Femur (tissue), 1 donor: ENCODE measurements around the gene PKD1L1.
"Not testable (repeated sequence)": the region's sequence is repeated elsewhere in the genome, so short reads cannot be mapped to it uniquely, and the experiment has no call there.

ENCODE experiments used
- DNase-seq: peaks from one replicate; pipeline ENCODE4 v3.0.0-alpha.2; 2017

The PKD1L1 gene, protein sequence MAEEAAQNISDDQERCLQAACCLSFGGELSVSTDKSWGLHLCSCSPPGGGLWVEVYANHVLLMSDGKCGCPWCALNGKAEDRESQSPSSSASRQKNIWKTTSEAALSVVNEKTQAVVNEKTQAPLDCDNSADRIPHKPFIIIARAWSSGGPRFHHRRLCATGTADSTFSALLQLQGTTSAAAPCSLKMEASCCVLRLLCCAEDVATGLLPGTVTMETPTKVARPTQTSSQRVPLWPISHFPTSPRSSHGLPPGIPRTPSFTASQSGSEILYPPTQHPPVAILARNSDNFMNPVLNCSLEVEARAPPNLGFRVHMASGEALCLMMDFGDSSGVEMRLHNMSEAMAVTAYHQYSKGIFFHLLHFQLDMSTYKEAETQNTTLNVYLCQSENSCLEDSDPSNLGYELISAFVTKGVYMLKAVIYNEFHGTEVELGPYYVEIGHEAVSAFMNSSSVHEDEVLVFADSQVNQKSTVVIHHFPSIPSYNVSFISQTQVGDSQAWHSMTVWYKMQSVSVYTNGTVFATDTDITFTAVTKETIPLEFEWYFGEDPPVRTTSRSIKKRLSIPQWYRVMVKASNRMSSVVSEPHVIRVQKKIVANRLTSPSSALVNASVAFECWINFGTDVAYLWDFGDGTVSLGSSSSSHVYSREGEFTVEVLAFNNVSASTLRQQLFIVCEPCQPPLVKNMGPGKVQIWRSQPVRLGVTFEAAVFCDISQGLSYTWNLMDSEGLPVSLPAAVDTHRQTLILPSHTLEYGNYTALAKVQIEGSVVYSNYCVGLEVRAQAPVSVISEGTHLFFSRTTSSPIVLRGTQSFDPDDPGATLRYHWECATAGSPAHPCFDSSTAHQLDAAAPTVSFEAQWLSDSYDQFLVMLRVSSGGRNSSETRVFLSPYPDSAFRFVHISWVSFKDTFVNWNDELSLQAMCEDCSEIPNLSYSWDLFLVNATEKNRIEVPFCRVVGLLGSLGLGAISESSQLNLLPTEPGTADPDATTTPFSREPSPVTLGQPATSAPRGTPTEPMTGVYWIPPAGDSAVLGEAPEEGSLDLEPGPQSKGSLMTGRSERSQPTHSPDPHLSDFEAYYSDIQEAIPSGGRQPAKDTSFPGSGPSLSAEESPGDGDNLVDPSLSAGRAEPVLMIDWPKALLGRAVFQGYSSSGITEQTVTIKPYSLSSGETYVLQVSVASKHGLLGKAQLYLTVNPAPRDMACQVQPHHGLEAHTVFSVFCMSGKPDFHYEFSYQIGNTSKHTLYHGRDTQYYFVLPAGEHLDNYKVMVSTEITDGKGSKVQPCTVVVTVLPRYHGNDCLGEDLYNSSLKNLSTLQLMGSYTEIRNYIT (N-terminal part only)

DNA sequence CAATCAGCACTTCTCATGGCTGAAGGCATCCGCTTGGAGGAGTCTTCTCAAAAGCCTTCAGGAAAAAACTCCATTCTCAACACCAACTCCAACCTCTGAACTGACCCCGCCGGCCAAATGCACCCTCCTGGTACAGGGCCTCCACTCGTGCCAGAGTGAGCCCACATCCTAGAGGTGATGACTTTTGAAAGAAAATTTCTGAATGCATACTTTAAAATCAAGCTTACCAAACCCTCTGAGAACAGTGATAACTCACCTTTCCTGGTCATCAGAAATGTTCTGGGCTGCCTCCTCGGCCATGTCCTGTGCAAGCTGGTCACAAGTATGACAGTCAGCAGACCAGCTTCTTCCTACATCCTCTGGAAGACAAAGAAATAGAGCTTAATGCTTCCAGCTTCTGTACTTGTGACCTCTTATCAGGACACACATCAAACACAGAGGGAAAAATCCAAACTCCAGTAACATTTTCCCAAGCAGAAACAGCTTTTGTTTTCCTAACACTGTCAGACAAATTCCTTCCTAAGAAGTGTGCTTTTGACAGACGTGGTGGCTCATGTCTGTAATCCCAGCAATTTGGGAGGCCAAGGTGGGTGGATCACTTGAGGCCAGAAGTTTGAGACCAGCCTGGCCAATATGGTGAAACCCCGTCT is at the start of gene PKD1L1:
TSS of gene PKD1L1 (minus strand) at position 326 of the 650 bp plus-strand sequence. CDS start at position 300, 26 bp downstream.
- DNase-seq, result no peak

DNA sequence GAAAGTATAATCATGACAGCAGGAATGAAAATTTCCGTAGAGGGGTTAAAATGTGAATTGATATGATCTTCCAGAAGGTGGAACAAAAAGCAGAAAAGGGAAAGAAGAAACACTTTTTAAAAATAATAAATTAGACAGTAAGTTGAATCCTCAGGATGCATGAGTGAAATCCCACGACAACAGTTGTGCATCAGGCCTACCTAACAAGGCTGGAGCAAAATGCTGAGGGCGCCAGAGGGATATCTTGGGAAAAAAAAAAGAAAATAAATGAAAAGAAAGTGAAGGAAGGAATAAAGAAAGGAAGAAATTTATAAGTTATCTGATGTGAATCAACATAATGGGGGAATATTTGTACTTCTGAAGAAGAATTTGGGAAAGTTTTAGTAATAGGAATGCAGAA is 44.2 kb upstream of the PKD1L1 start:
- DNase-seq, result no peak

DNA sequence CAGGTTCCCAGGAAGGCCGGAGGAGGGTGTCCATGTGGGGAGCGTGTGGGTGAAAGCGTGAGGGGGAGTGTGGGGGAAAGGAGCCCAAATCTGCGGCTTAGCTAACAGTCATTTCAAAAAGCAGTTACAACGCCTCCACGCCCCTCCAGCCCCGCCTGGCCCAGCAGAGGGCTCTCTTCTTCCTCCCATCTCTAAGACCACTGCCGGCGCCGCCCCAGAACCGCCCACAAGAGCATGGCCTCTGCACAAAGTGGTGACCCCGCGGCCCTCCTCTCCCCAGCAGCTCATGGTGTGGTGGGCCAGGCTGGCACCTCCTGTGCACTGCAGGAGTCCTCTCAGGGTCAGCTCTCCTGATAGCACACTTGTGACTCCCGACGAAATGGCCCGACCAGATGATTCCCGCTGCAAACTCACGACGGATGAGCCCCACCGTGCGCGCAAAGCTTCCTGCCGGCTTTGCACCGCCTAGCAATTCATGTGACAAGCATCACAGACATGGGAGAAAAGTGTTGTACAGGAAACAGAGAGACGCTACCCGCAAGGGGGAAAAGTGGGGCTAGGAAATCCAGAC is 43.6 kb upstream of the PKD1L1 start:
- peak; percentile 89 for DNase-seq

- no peak for DNase-seq
These were observed 43.0 kb upstream of the PKD1L1 start for GRCh38 chr7:47991270-47991669.

DNA sequence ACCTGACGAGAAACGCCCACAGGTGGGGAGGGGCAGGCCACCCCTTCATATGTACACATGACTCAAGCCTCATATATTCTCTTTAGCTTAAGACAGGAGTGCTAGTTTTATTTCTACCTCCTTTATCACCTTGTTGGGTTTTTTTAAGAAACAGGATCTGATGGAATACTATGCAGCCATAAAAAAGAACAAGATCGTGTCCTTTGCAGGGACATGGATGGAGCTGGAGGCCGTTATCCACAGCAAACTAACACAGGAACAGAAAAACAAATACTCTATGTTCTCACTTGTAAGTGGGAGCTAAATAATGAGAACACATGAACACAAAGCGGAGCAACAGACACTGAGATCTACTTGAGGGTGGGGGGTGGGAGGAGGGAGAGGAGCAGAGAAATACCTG is 42.3 kb upstream of the PKD1L1 start:
- DNase-seq, result no peak

GRCh38 chr7:47989607-47990400 is 41.5 kb upstream of the PKD1L1 start:
- DNase-seq, result not testable (repeated sequence)

GRCh38 chr7:47988496-47989386 is 40.5 kb upstream of the PKD1L1 start:
- DNase-seq, result no peak

DNA sequence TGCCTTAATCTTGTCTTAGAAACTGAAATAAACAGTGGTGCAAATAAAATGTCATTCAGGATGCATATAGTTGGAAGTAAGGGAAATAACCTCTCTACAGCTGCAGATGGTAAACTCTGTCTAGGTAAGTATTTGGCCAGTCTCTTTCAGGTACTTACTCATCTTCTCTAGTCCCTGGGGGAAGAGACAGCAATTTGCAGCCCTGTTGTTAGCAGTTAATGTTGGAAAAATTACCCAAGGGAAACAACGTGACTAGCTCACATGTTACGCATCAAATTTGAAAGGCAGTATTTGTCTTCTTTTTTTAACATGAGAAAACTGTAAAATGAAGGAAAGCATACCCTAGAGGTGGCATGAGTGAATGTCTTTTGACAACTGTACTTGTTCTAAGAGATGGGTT is 34.3 kb upstream of the PKD1L1 start:
- DNase-seq, result no peak

DNA sequence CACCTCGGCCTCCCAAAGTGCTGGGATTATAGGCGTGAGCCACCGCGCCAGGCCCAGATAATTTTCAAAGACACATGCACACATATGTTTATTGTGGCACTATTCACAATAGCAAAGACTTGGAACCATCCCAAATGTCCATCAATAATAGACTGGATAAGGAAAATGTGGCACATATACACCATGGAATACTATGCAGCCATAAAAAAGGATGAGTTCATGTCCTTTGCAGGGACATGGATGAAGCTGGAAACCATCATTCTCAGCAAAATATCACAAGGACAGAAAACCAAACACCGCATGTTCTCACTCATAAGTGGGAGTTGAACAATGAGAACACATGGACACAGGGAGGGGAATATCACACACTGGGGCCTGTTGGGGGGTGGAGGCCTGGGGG is 32.4 kb upstream of the PKD1L1 start:
- not testable (repeated sequence) for DNase-seq

GRCh38 chr7:47979832-47980181 is 31.5 kb upstream of the PKD1L1 start:
- DNase-seq, result no peak

DNA sequence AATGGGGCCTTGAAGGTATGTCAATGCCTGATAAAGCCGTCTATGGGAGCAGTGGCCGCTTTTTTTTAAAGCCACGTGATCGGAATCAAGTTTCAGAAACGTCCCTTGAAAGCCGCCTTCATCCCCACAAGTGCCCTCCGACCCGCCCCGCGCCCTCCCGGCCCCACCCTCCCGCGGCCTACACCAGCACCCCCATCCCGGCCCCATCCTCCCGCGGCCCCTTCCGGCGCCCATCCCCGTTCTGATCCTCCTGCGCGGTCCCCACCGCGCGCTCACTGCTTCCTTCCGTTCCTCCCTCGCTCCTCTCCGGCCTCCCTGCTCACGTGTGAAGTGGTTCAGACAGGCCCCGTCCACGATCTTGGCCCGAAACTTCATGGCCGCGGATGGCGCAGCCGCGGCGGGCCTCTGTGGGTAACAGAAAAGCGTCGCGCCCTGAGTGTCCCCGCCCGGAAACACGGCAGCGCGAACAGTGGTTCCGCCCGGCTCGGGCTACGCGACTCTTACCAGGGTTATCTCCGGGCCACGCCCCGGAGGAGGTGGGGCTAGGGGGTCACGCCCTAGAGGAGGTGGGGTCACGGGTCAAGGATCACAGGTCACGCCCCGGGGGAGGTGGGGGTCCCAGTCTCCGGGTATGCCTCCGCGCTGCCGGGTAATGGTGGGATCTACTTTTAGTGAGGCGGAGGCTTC is 31.0 kb upstream of the PKD1L1 start, which contains the start of gene HUS1:
TSS of gene HUS1 (minus strand) at position 471 of the 687 bp plus-strand sequence. CDS start at position 375, 96 bp downstream.
- DNase-seq, result peak; percentile 94

DNA sequence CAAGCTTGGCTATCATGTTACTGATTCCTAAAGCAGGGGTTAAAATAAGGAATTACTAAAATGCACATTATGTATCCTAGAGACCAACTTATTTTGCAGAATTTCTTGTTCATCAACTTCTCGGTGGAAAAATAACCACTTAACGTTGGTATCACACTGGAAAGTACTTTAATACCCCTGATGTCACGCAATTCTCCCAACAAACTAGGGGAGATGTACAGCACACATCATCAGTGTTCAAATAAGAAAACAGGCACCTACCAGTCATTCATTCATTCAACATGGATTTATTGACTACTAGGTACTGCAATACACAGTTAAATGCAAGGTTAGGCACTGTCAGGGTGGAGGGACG is 30.5 kb upstream of the PKD1L1 start:
- no peak for DNase-seq

- DNase-seq, result no peak
These were observed 25.5 kb upstream of the PKD1L1 start for GRCh38 chr7:47973739-47974138.

GRCh38 chr7:47970761-47971160 is 22.5 kb upstream of the PKD1L1 start:
- no peak for DNase-seq

DNA sequence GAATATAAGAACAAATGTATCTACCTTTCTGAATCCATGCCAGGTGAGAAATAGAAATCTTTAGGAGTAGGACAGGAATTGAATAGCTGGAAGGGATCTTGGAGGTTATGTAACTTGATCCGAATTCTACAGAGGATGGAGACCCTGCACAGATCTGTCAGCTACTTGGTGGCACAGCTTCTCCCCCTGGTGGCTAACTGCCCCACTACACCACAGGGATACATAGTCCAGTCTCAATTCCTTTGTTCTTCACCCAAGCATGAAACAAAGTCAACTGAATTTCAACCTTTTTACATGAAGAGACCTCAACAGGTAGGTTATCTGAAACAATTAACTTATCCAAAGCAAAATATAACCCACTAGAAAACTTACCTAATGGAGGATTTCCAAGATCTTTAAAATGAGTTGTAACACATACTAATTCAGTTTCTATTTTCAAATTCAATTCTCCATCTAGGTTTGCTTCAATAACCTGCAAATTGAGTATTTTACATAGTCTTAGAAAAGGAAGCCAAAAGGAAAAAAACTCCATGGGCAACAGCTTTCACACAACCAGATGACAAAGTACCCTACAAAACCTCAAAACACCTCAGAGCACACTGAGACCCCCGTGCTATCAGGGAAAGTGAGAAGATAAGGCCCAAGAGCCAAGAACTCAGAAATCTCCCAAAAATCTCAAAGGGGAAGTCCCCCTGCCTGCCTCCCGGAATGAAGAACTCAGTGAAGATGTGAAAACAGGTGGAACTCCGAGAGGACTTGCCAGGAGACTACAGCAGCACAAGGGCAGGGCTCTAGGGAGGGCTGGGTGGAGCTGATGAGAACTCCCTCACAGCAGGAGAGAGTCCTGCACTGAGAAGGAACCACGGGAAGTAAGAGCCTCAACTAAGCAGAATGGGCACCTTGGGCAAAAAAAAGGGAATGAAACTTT is 20.8 kb upstream of the PKD1L1 start:
- DNase-seq, result peak; percentile 70

DNA sequence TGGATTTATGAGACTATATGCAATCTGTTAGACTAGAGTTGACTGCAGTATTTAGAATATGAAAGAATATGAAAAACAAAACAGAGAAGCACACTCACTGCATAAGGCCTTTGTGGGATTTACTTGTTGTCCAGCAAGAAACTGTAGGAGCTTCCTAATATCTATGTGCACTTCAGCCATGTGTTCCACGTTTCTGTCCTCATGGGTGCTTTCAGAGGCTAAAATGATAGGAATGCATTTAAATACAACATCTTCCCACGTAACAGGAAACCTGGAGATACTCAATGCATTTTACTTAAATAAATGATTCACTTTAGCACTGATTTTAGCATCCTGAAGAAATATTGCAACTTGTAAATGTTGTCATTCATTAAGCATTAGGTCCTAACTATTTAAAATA is 19.4 kb upstream of the PKD1L1 start:
- DNase-seq, result no peak

DNA sequence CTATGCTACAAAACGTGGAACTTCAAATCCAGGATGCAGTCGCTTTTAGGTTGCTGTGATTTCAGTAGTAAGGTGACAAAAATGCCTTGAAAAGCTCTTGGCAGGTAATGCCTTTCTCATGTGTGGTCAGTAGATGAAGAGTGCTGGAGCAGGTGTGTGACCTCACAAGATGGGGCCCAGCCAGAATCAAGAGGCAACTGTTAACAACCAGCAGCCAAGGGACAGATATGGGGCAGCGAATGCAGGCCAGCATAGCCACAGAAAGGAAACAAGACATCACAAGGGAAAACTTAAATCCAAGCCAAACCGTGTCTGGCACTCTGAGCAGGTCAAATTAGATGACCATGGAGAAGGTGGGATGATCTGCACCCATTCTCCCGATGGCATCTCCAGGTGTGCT is 18.9 kb upstream of the PKD1L1 start:
- DNase-seq, result no peak

DNA sequence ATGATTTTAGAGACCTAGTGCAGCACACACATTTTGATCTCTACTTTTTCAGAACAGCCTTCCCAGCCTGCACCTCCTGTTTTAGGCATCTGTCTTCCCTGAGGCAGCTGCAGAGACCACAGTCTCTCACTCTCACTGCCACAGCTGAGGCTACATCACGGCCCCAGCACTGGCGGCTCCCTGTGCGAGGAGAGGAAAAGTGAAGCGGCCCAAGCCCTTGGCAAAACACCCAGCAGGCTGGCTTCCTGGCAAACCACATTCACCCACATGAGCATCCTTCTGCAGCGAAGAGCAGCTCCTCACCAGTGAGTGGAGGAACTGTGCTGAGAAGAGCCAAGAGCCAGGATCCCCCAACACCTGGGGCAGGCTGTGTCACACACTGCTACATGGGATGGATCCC is 17.2 kb upstream of the PKD1L1 start:
- no peak for DNase-seq
